HG02798 (cell line): ENCODE data around the gene MDGA2.

Experiments used
- ATAC-seq: cut with Tn5 transposase; IDR thresholded peaks from one replicate; pipeline ENCODE4 v1.9.1; 2021; ENCODE audit warnings: mild to moderate bottlenecking; ENCODE audit not compliant: unreplicated experiment, poor library complexity

The MDGA2 gene

GRCh38 chr14:46818147-46818546 is 857.3 kb downstream of the MDGA2 start:
- no peak for ATAC-seq

DNA sequence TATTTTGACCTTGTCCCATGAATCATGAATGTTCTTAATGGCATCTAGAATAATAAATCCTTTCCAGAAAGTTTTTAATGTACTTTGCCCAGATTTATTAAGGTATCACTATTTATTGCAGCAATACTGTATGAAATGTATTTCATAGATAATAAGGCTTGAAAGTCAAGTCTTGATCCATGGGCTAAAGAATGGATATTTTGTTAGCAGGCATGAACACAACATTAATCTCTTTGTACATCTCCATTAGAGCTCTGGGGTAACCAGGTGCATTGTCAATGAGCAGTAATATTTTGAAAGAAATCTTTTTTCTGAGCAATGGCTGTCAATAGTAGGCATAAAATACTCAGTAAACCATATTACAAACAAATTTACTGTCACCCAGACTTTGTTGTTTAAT is 882.3 kb downstream of the MDGA2 start:
- no peak for ATAC-seq
